ENCODE measurements around the gene DENND1C. TPM values are rescaled to one million over a fixed set of nuclear protein-coding genes. Genes with fewer than 3 reads are reported as not detected.

DENND1C gene
- total and polyA plus RNA-seq, 2 of the 8 experiments (the other 6 are each of a cell fraction or from before 2014, with no cell fraction given) = 3.6 to 4.0 TPM

- peaks cover 0 to 5% of the 10 kb centered on the region in 2 experiments; a peak in 2 of 4 replicates for H3K9me3 ChIP-seq (ENCODE audit: insufficient read depth in 2 of 2, low read depth in 1 of 2, low read length in 1 of 2)
- 9% methylated on average over 42 of the region's 43 CpGs; no CpG with 5 or more reads in 1 of the 2 experiments for WGBS, 2 experiments (ENCODE audit: extremely low coverage in 1 of 2, insufficient coverage in 1 of 2, insufficient read length in 1 of 2, insufficient replicate concordance in 2 of 2, low coverage in 1 of 2, low lambda C conversion rate in 2 of 2, missing lambda C conversion rate in 1 of 2)
- 0 out of 2 replicates have a peak overlapping the region, but pooled peaks have one; percentile 71 for H2BK12ac ChIP-seq (ENCODE audit: low read depth, low read length)
- peaks cover 37 to 39% of the 10 kb centered on the region in 2 experiments for H4K20me1 ChIP-seq (replicated peaks in 1 of 2; ENCODE audit: control insufficient read depth in 1 of 2, insufficient read depth in 2 of 2, low read length in 2 of 2)
- DNase-seq (ENCODE audit: low read depth in 1 of 2, low spot score in 2 of 2) = peak; percentile 95 to 100
- no peak overlapping the region for H3K23ac ChIP-seq (ENCODE audit: insufficient read length)
- no peak overlapping the region for H2AK5ac ChIP-seq (ENCODE audit: low read depth, low read length)
- no peak overlapping the region for H2BK5ac ChIP-seq (ENCODE audit: low read depth, low read length)
- H3K18ac ChIP-seq (ENCODE audit: extremely low read depth, low read length) = no peak overlapping the region; the same call in 1 of the 2 replicates
- H3K9ac ChIP-seq (replicated peaks in 1 of 4; ENCODE audit: extremely low read depth in 1 of 4, low read depth in 3 of 4, low read length in 3 of 4) = no peak overlapping the region; a peak in 2 of 7 replicates
- no peak overlapping the region for H2BK20ac ChIP-seq (ENCODE audit: low read length)
- H3K56ac ChIP-seq (replicated peaks; ENCODE audit: insufficient read length, low read depth, low read length) = peak overlapping the region; percentile 28
- H3K36me3 ChIP-seq (ENCODE audit: control insufficient read depth in 2 of 4, insufficient read depth in 4 of 4, low read length in 3 of 4) = peaks cover 14 to 23% (median 20%) of the 10 kb centered on the region in 4 experiments; a peak in 7 of 8 replicates
- H3K4me3 ChIP-seq (ENCODE audit: extremely low read depth in 1 of 4, insufficient read depth in 2 of 4, low read depth in 3 of 4, low read length in 4 of 4) = peak overlapping the region in 1 of 4 experiments; percentile 21; a peak in 2 of 8 replicates
- ChIA-PET CTCF (ENCODE audit: partially characterized antibody) (interaction anchor here (0.9 to 1.4 kb wide), 2 partner anchors 9 to 107 kb away, joined by 3 to 7 read pairs; partner anchors contain the start of gene SLC25A41), POLR2A (ENCODE audit: partially characterized antibody) (interaction anchor here (0.6 to 2.3 kb wide), 20 partner anchors 10 to 214 kb away, joined by 3 to 15 read pairs (median 4); partner anchors contain the start of genes ALKBH7, CLPP, GTF2F1 and SLC25A23)
- H3K4me2 ChIP-seq (ENCODE audit: insufficient read depth in 1 of 2, low read depth in 2 of 2, low read length in 2 of 2) = 0 out of 4 replicates have a peak overlapping the region, but pooled peaks of 1 of the 2 experiments have one; percentile 10
- peak; percentile 100 for FAIRE-seq
- H3K79me2 ChIP-seq (ENCODE audit: control insufficient read depth in 1 of 2, insufficient read depth in 2 of 2, low read length in 2 of 2) = peaks cover 34 to 40% of the 10 kb centered on the region in 2 experiments
- H3K23me2 ChIP-seq (ENCODE audit: low read depth, low read length) = peaks cover 8% of the 10 kb centered on the region
- peaks cover 5% of the 10 kb centered on the region; the same call in 1 of the 2 replicates for H3K79me1 ChIP-seq (ENCODE audit: low read depth, low read length)
- no peak overlapping the region for H3K14ac ChIP-seq (ENCODE audit: insufficient read length)
- no peak overlapping the region for H4K5ac ChIP-seq (ENCODE audit: insufficient read length, low read depth, low read length)
- H3K27ac ChIP-seq (ENCODE audit: low read depth, low read length) = no peak overlapping the region
- no peak overlapping the region for H2BK15ac ChIP-seq (ENCODE audit: low read length)
- H2AFZ ChIP-seq (ENCODE audit: low read length) = 0 out of 2 replicates have a peak overlapping the region, but pooled peaks have one; percentile 6
- H4K8ac ChIP-seq (ENCODE audit: extremely low read depth, insufficient read depth, low read length) = peak overlapping the region; percentile 66
- H3K4me1 ChIP-seq (replicated peaks in 1 of 4; ENCODE audit: control insufficient read depth in 3 of 4, insufficient read depth in 4 of 4, low read length in 3 of 4) = peaks cover 0 to 4% (median 0%) of the 10 kb centered on the region in 4 experiments; a peak in 2 of 7 replicates
- H3K4ac ChIP-seq (replicated peaks; ENCODE audit: insufficient read length, low read depth, low read length) = peak overlapping the region; percentile 48
- H3K27me3 ChIP-seq (replicated peaks in 1 of 4; ENCODE audit: control insufficient read depth in 3 of 4, extremely low read depth in 1 of 4, insufficient read depth in 3 of 4, low read length in 3 of 4) = peaks cover 0 to 6% (median 0%) of the 10 kb centered on the region in 4 experiments; a peak in 2 of 7 replicates
- peak overlapping the region; percentile 93 for H4K91ac ChIP-seq (replicated peaks; ENCODE audit: insufficient read length, low read length)
- no peak overlapping the region for H2BK120ac ChIP-seq (replicated peaks; ENCODE audit: low read depth, low read length)
- TF ChIP-seq SP4 (IDR thresholded peaks at IDR 0.05; ENCODE audit: low read length) (peak; percentile 96), CREB1 (IDR thresholded peaks at IDR 0.05) (peak; percentile 61), HDAC2 (IDR thresholded peaks at IDR 0.05; ENCODE audit: borderline replicate concordance in 1 of 2, low read depth in 2 of 2, low read length in 2 of 2) (peak in 1 of 2 experiments; percentile 81; a peak in 2 of 4 replicates), SRF (IDR thresholded peaks at IDR 0.05; ENCODE audit: low read depth, low read length) (no peak), YY1 (IDR thresholded peaks at IDR 0.05; ENCODE audit: low read depth, low read length) (peak; percentile 38; the same call in 1 of the 2 replicates), RAD21 (IDR thresholded peaks at IDR 0.05 in 1 of 2, conservative IDR thresholded peaks at IDR 0.05 in 1 of 2; ENCODE audit: low read depth in 2 of 2, low read length in 2 of 2) (no peak), TBP (IDR thresholded peaks at IDR 0.05; ENCODE audit: low read depth, low read length) (peak; percentile 19), USF2 (IDR thresholded peaks at IDR 0.05; ENCODE audit: low read length) (peak; percentile 93), BRCA1 (IDR thresholded peaks at IDR 0.05; ENCODE audit: low read depth, low read length) (no peak)
Observed at GRCh38 chr19:6424939-6425731, 56.5 kb downstream of the DENND1C start.
